GM13976 (cell line): Measurements from ENCODE around the gene GABARAPL1.
A peak's percentile ranks its signal among the peaks of the same experiment; 100 is the strongest.

Source experiments
- DNase-seq: peaks from one replicate; pipeline ENCODE4 v3.0.0; 2012; ENCODE audit warnings: low spot score
- CTCF ChIP-seq: IDR thresholded peaks from 2 replicates; pipeline ENCODE4 v1.5.1; 2012; ENCODE audit warnings: borderline replicate concordance, mild to moderate bottlenecking; ENCODE audit not compliant: insufficient read depth; ENCODE audit errors: extremely low read depth, missing control alignments, control extremely low read depth
- in situ Hi-C: fragments of 300-500 bp; cut with MboI; formaldehyde crosslinking; loops from one replicate; pipeline ENCODE4 v1.12.0; 2022; ENCODE audit warnings: low sequenced_read_pairs, mixed read lengths, inconsistent platforms; ENCODE audit not compliant: unreplicated experiment

Gene GABARAPL1

GRCh38 chr12:10242539-10242938 lies 29.9 kb downstream of the GABARAPL1 start:
- in situ Hi-C loops, result loop anchor here (25.0 kb wide), 2 partner anchors 445 to 1245 kb away; no protein-coding TSS in a partner anchor
- DNase-seq, result no peak
- no peak for TF ChIP-seq CTCF

- peak; percentile 49 for DNase-seq
- no peak for TF ChIP-seq CTCF
- in situ Hi-C loops, result loop anchor here (25.0 kb wide), 2 partner anchors 443 to 1243 kb away; no protein-coding TSS in a partner anchor
These were observed 31.3 kb downstream of the GABARAPL1 start for GRCh38 chr12:10243818-10244520.

- DNase-seq, result no peak
- no peak for TF ChIP-seq CTCF
- in situ Hi-C loops, result loop anchor here (25.0 kb wide), 2 partner anchors 440 to 1240 kb away; no protein-coding TSS in a partner anchor
These were observed 34.9 kb downstream of the GABARAPL1 start for GRCh38 chr12:10247436-10248058.

- in situ Hi-C loops, result loop anchor here (25.0 kb wide), 2 partner anchors 437 to 1237 kb away; no protein-coding TSS in a partner anchor
- TF ChIP-seq CTCF, result no peak
- no peak for DNase-seq
These were observed 37.2 kb downstream of the GABARAPL1 start for GRCh38 chr12:10249690-10250455.

GRCh38 chr12:10251669-10252068 lies 39.0 kb downstream of the GABARAPL1 start:
- no peak for DNase-seq
- no peak for TF ChIP-seq CTCF
- in situ Hi-C loops, result no loop called here

GRCh38 chr12:10252201-10252600 lies 39.5 kb downstream of the GABARAPL1 start:
- TF ChIP-seq CTCF, result no peak
- DNase-seq, result no peak
- in situ Hi-C loops, result no loop called here
